Measurements from ENCODE around the gene VAMP5. TPM values are rescaled to one million over a fixed set of nuclear protein-coding genes. Genes with fewer than 3 reads are reported as not detected.
A peak's percentile ranks its signal among the peaks of the same experiment; 100 is the strongest.

VAMP5 gene
- total and polyA plus RNA-seq, 2 of the 8 experiments (the other 6 are each of a cell fraction or from before 2014, with no cell fraction given): 4.7 to 14.2 TPM

DNA sequence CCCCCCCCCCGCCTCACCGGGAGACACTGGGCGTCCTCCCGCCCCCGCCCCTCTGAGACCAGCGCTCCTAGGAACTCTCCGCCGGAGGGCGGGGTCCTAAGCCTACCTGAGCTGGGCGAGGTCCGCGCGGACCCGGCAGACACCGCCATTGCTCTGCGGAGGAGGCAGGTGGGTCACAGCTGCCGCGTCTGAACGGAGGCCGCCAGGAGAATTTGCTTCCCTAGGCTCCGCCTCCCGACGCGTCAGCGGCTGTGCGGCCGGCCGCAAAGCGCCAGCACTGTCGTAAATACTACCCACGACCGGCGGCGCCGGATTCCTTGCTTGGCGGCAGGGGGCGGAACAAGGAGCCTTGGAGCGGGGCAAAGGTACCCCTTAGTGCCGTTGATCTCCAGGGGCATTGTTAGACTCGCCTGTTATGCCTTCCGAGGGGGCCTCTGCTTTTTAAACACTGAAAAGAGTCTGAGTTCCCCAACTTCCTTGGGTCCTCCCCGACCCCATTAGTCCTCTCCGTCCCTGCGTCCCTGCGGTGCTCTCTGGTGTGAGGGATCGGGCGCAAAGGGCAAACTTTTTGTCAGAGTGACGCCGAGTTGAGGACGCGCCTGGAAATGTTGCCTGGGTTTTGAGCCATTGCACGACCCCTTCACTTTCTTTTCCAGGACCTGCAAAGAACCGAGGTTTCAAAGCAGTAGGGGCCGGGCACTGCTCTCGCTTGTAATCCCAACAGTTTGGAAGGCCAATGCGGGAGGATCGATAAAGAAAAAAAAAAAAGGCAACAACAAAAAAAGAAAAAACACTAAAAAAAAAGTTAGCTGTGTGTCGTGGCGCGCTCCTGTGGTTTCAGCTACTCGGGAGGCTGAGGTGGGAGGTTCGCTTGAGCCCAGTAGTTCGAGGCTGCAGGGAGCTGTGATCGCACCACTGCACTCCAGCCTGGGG, 22.7 kb upstream of the VAMP5 start, which contains the start of gene GGCX (continued):
- TF ChIP-seq CTBP2 (IDR thresholded peaks at IDR 0.05; ENCODE audit: borderline replicate concordance, insufficient read depth, insufficient read length, low read length): no peak
- TF ChIP-seq RBBP5 (IDR thresholded peaks at IDR 0.05; ENCODE audit: borderline replicate concordance, low read depth, low read length): no peak; the same call in 1 of the 2 replicates
- peak; percentile 91 for TF ChIP-seq CREB1 (IDR thresholded peaks at IDR 0.05)
- TF ChIP-seq EZH2 (IDR thresholded peaks at IDR 0.05; ENCODE audit: low read depth, low read length, severe bottlenecking): no peak
- TF ChIP-seq POLR2A (IDR thresholded peaks at IDR 0.05; ENCODE audit: control extremely low read depth in 1 of 2, low read depth in 2 of 2, low read length in 2 of 2): peak; percentile 95 to 97
- no peak for TF ChIP-seq CBX8 (IDR thresholded peaks at IDR 0.05; ENCODE audit: borderline replicate concordance, low read depth, low read length)
- TF ChIP-seq KDM1A (IDR thresholded peaks at IDR 0.05; ENCODE audit: borderline replicate concordance, low read length): no peak
- TF ChIP-seq USF2 (IDR thresholded peaks at IDR 0.05; ENCODE audit: low read length): no peak
- TF ChIP-seq PHF8 (conservative IDR thresholded peaks at IDR 0.05; ENCODE audit: low read depth, low read length): peak; percentile 92
- TF ChIP-seq, protein P1, sequence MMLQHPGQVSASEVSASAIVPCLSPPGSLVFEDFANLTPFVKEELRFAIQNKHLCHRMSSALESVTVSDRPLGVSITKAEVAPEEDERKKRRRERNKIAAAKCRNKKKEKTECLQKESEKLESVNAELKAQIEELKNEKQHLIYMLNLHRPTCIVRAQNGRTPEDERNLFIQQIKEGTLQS (IDR thresholded peaks at IDR 0.05; ENCODE audit: insufficient read depth, low read depth, low read length): peak; percentile 92
- TF ChIP-seq RAD21 (IDR thresholded peaks at IDR 0.05 in 1 of 2, conservative IDR thresholded peaks at IDR 0.05 in 1 of 2; ENCODE audit: low read depth in 2 of 2, low read length in 2 of 2): peak in 1 of 2 experiments; percentile 11; a peak in 1 of 4 replicates
- TF ChIP-seq TBP (IDR thresholded peaks at IDR 0.05; ENCODE audit: low read depth, low read length): peak; percentile 91
- no peak for TF ChIP-seq BCL11A (IDR thresholded peaks at IDR 0.05; ENCODE audit: low read depth in 2 of 2, low read length in 2 of 2)
- peak; percentile 93 for TF ChIP-seq ASH2L (IDR thresholded peaks at IDR 0.05; ENCODE audit: low read length)
- TF ChIP-seq TCF12 (IDR thresholded peaks at IDR 0.05; ENCODE audit: low read depth, low read length): peak; percentile 55; the same call in 1 of the 2 replicates
- TF ChIP-seq TAF1 (IDR thresholded peaks at IDR 0.05; ENCODE audit: low read depth, low read length): peak; percentile 97

All from H1 (cell line).